GM21528 (cell line): ENCODE results near the gene CSMD2.

Source experiments
- ATAC-seq: cut with Tn5 transposase; IDR thresholded peaks from one replicate; pipeline ENCODE4 v1.9.1; 2021; ENCODE audit warnings: mild to moderate bottlenecking, moderate library complexity; ENCODE audit not compliant: unreplicated experiment, low FRiP score

Gene CSMD2

GRCh38 chr1:33477451-33477850 is 687.6 kb downstream of the CSMD2 start:
- no peak for ATAC-seq

GRCh38 chr1:33473900-33474299 is 691.1 kb downstream of the CSMD2 start:
- ATAC-seq: no peak

DNA sequence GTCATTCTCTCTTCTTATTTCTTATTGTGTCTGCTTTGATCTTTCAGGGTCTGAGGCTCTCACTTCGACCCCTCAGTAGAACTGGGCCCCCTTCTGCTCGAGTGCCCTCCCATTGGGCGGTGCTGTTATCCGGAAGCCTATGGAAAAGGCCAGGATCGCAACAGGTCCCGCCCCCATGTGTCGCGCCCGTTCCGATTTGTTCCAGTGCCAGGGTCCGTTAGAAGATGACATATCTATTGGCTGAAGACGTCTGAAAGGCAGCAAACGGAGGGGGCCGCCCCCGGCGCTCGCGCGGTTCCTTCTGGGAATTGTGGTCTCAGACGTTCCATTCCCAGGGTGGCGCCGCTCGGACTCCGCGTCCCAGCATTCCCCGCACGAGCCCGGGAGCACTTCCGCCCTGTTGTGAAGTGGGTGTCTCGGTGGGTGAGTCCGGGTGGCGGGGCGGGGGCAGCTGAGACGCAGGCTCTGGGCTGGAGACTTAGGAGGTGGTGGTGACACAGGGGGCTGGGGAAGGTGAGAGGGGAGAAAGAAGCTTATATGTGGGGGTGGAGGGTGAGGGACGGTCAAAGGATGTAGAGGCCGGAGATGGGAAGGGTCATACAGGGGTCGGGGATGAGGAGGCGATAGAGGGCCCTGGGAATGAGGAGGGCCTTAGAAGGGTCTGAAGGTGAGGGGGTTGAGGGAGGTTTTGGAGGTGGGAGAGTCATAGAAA is 692.6 kb downstream of the CSMD2 start, which contains the start of gene ZSCAN20:
ZSCAN20 (plus strand) TSS at position 377 of the 712 bp plus-strand sequence. CDS start 6,644 bp downstream, outside the sequence.
- peak; percentile 90 for ATAC-seq

- no peak for ATAC-seq
Observed at GRCh38 chr1:33471416-33471815, 693.6 kb downstream of the CSMD2 start.

DNA sequence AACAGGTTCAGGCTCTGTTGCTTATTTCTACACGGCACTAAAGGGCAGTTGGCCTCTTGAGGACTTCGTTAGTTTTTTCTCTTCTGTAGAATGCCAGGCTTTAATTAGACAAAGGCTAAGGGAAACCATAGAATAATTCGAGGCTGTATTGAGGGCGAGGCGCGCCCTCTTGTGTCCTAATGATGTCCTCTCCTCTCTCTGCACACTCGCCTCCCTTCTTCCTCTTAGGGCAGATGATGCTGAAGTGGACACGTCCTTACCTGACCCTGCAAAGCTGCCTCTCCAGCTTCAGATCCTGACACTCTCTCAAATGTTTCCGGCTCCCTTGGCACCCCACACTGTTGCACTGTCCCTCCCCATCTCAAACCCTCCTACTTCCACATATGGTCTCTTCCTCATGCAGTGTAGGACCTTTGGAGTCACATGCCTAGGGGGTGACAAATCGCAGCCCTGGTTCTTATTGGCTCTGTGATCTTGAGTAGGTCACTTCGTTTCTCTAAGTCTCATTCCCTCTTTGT is 694.5 kb downstream of the CSMD2 start:
- ATAC-seq: peak; percentile 41

- ATAC-seq: no peak
Observed at GRCh38 chr1:33469691-33470090, 695.3 kb downstream of the CSMD2 start.

DNA sequence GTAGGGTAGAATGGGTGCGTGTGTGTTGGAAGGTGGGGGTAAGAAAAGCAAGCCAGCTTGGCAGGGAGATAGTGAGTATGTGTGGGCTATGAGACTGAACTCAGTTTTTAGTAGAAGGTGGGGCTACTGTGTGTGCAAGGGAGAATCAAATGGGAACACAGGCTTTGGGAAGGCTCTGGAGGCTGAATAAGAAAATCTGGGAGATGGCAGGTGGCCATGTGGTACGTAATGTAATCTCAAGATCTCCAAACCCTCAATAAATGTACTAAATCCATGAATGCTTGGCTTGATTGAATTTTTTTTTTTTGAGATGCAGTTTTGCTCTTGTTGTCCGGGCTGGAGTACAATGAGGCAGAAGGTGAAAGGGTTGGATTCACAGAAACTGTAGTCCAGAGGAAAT is 696.1 kb downstream of the CSMD2 start:
- ATAC-seq: no peak

DNA sequence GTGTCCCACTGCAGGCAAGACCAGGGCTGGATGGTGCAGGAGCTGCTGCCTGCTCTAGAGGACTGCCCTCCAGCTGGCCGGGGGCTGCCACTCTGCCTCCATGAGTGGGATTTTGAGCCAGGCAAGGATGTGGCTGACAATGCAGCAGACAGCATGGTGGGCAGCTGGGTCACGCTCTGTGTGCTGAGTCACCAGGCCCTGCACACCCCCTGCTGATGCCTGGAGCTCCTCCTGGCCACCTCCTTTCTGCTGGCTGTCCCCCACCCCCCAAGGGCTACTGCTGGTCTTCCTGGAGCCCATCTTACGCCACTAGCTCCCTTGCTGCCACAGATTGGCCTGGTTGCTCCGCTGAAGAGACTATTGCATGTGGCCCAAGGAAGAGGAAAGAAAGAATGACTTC is 696.5 kb downstream of the CSMD2 start:
- no peak for ATAC-seq

DNA sequence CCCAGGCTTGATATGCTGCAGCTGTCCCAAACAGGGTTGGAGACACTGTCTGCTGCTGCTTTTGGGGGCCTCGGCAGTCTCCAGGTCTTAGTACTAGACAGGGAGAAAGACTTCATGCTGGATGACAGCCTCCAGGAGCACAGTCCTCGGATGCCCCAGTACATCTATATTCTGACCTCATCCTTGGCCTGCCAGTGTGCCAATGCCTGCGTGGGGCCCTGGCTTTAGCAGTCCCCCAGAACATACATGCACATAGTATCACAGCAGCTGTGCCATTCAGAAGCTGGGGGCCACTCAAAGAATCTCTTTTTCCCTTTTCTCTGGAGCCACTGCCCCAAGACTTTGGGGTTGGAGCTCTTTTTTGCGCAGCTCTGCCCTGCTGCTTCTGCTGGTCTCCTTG is 697.0 kb downstream of the CSMD2 start:
- no peak for ATAC-seq

DNA sequence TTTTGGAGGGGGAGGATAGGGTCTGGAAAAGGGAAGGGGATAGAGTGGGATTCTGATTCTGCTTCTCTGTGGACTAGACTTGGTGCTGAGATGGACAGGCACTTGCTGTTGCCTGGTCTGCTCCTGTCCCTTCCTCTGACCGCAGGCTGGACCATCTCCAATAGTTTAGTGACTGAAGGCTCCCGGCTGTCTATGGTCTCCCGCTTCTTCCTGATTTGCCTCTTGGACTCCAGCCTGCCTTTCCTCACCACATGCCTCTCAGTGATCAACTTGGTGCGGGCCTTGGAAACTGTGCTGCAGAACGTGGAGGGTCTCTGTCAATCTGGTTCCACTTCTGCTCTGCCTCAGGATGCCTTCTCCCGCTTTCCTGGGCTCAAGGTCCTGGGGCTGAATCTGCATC is 698.9 kb downstream of the CSMD2 start:
- ATAC-seq: no peak

GRCh38 chr1:33465316-33465715 is 699.7 kb downstream of the CSMD2 start:
- no peak for ATAC-seq

GRCh38 chr1:33464552-33464951 is 700.5 kb downstream of the CSMD2 start:
- no peak for ATAC-seq
